Measurements from ENCODE around the gene MAPKBP1.

Gene MAPKBP1

GRCh38 chr15:41780266-41780665, 6.0 kb downstream of the MAPKBP1 start:
- FAIRE-seq (no peak), DNase-seq (ENCODE audit: extremely low spot score, insufficient read length, low read depth) (no peak)

GRCh38 chr15:41780727-41781126, 6.4 kb downstream of the MAPKBP1 start:
- DNase-seq (ENCODE audit: extremely low spot score, insufficient read length, low read depth) (no peak), FAIRE-seq (no peak)

- DNase-seq (ENCODE audit: extremely low spot score, insufficient read length, low read depth) (no peak), FAIRE-seq (peak; percentile 64)
Measured at GRCh38 chr15:41782371-41783282, 8.3 kb downstream of the MAPKBP1 start.

GRCh38 chr15:41783296-41783695, 9.0 kb downstream of the MAPKBP1 start:
- DNase-seq (ENCODE audit: extremely low spot score, insufficient read length, low read depth) (no peak), FAIRE-seq (no peak)

- FAIRE-seq = no peak
- DNase-seq (ENCODE audit: extremely low spot score, insufficient read length, low read depth) = no peak
Measured at GRCh38 chr15:41788262-41788661, 14.0 kb downstream of the MAPKBP1 start.

- FAIRE-seq = no peak
Measured at GRCh38 chr15:41789236-41789635, 15.0 kb downstream of the MAPKBP1 start.

GRCh38 chr15:41789662-41790061, 15.4 kb downstream of the MAPKBP1 start:
- FAIRE-seq = no peak

More at GRCh38 chr15:41789236-41789635, 15.0 kb downstream of the MAPKBP1 start:
- DNase-seq (ENCODE audit: extremely low spot score, insufficient read length, low read depth) = no peak

GRCh38 chr15:41790169-41790568, 15.9 kb downstream of the MAPKBP1 start:
- DNase-seq (ENCODE audit: extremely low spot score, insufficient read length, low read depth) (no peak), FAIRE-seq (no peak)

More at GRCh38 chr15:41789662-41790061, 15.4 kb downstream of the MAPKBP1 start:
- DNase-seq (ENCODE audit: extremely low spot score, insufficient read length, low read depth) = no peak

GRCh38 chr15:41790756-41791546, 16.7 kb downstream of the MAPKBP1 start:
- FAIRE-seq = no peak
- DNase-seq (ENCODE audit: extremely low spot score, insufficient read length, low read depth) = no peak

- no peak for FAIRE-seq
Measured at GRCh38 chr15:41791547-41791937, 17.3 kb downstream of the MAPKBP1 start.

GRCh38 chr15:41792000-41792637, 17.8 kb downstream of the MAPKBP1 start:
- FAIRE-seq = no peak
- DNase-seq (ENCODE audit: extremely low spot score, insufficient read length, low read depth) = no peak

More at GRCh38 chr15:41791547-41791937, 17.3 kb downstream of the MAPKBP1 start:
- no peak for DNase-seq (ENCODE audit: extremely low spot score, insufficient read length, low read depth)

- FAIRE-seq = no peak
- DNase-seq (ENCODE audit: extremely low spot score, insufficient read length, low read depth) = no peak
Measured at GRCh38 chr15:41794081-41794480, 19.8 kb downstream of the MAPKBP1 start.

GRCh38 chr15:41795996-41796856, 21.9 kb downstream of the MAPKBP1 start:
- DNase-seq (ENCODE audit: extremely low spot score, insufficient read length, low read depth) (no peak), FAIRE-seq (no peak)

- FAIRE-seq = no peak
- DNase-seq (ENCODE audit: extremely low spot score, insufficient read length, low read depth) = no peak
Measured at GRCh38 chr15:41797201-41797944, 23.1 kb downstream of the MAPKBP1 start.

- no peak for FAIRE-seq
Measured at GRCh38 chr15:41798607-41799487, 24.6 kb downstream of the MAPKBP1 start.

GRCh38 chr15:41799488-41799805, 25.2 kb downstream of the MAPKBP1 start:
- DNase-seq (ENCODE audit: extremely low spot score, insufficient read length, low read depth) (no peak), FAIRE-seq (peak; percentile 57)

More at GRCh38 chr15:41798607-41799487, 24.6 kb downstream of the MAPKBP1 start:
- DNase-seq (ENCODE audit: extremely low spot score, insufficient read length, low read depth) = no peak

GRCh38 chr15:41801185-41801584, 26.9 kb downstream of the MAPKBP1 start:
- no peak for FAIRE-seq
- no peak for DNase-seq (ENCODE audit: extremely low spot score, insufficient read length, low read depth)

GRCh38 chr15:41801850-41802455, 27.7 kb downstream of the MAPKBP1 start:
- FAIRE-seq (no peak), DNase-seq (ENCODE audit: extremely low spot score, insufficient read length, low read depth) (no peak)
